TTC549 (cell line): ENCODE measurements around the gene GRIA1.

ENCODE experiments used
- FAIRE-seq: peaks from 2 replicates; lab custom pipeline; 2012; peaks lifted over from hg19 to GRCh38; lab: Jason Lieb, UNC

The GRIA1 gene

DNA sequence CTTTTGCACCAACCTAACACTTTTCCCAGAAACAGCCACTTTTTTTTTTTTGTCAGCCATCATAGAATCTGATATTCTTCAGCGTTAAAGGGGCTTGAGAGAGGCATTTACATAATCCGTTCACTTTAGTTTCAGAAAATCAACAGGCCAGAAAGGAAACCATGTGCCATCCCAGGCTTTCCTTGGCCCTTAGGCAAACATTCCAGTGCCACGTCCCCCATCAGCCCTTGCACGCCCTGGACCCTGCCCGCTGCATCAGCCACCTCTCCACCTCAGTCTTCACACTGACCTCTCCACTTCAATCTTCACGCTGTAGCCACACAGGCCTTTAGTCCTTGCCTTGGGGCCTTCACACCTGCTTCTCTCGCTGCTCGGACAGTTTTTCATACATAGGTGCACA lies 123.2 kb downstream of the GRIA1 start:
- no peak for FAIRE-seq

DNA sequence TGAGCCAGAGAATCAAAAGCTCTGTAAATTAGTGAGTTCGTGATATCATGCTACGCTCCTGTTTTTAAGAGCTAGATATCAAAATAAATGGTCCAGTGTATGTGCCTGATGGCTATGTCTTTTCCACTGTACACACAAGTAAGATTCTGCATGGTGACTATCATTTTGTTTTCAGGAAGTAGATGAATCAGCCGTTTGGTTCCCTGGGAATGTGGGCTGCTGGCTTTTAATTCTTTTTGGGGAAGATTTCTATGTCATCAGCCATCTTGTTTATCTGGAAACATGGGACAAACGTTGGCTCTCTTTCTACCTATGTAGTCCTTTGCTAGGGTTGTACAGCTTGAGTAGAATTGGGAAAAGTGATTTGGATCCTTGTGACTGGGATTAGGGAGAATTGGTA lies 126.7 kb downstream of the GRIA1 start:
- no peak for FAIRE-seq

DNA sequence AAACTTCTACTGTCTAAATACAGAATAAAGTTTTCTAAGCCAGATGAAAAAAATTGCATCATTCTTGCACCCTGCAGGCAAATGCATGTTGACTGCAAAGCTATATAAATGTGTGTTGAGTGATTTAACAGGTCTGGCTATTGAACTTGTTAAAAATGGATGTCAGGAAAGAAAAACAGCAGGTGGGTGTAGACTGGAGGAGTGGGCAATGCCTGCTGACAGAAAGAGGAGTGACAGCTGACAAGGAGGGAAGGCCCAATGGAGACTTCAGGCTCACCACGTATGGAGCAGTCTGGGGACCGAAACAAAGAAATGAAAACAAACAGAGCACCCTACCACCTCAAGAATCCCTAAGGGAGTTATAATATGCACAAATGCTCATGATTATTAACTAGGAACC lies 127.8 kb downstream of the GRIA1 start:
- FAIRE-seq, result no peak

DNA sequence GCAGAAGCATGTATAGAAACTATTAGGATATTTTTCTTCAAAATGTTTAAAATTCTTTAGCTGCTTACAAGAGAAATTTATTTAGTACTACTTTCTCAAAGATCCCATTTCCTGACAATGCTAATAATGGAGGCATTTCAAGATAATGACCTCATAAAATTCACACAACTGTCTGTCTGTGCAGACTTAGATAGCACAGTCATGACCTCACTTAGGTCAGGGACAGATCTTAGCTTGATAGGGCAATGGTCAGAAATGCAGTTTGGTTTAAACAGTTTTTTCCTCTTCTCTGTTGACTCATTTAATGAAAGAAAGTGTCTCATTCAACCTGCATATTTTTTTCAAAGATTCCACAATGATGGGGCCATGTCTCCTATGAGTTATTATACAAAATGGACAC lies 128.4 kb downstream of the GRIA1 start:
- no peak for FAIRE-seq

DNA sequence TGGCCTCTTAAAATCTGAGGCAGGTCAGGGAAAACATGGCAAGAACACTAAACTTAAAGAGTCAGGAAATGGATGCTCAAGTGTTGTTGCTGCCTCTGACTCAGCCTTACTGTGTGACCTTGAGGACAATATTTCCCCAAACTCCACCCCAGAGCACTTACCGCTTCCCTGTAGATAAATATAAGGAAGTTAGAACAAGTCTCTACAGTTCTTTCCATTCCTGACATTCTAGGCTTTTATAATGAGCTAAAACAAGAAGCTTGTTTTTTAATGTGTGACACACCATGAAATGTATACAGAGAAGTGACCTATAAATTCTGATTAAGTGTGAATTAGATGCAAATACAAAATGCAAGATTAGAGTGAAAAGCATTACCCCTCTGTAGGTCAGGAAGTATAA lies 129.3 kb downstream of the GRIA1 start:
- no peak for FAIRE-seq

DNA sequence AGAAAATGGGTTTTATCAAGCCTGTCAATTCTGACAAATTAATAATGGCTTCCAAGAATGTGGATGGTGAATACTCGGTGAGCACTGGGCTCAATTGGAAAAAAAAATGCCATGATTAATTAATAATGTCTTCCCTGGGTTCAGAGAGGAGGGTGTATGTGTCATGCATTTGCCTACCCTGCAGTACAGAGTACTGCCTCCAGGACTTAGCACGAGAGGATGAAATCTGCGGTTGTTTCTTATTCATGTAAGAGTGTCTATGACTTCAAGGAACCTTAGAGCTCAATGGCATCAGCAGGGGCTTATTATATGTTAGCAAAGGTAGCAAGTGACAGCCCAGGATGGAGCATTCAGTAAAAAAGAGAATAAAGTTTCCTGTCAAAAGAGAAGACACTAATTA lies 132.7 kb downstream of the GRIA1 start:
- FAIRE-seq, result no peak

DNA sequence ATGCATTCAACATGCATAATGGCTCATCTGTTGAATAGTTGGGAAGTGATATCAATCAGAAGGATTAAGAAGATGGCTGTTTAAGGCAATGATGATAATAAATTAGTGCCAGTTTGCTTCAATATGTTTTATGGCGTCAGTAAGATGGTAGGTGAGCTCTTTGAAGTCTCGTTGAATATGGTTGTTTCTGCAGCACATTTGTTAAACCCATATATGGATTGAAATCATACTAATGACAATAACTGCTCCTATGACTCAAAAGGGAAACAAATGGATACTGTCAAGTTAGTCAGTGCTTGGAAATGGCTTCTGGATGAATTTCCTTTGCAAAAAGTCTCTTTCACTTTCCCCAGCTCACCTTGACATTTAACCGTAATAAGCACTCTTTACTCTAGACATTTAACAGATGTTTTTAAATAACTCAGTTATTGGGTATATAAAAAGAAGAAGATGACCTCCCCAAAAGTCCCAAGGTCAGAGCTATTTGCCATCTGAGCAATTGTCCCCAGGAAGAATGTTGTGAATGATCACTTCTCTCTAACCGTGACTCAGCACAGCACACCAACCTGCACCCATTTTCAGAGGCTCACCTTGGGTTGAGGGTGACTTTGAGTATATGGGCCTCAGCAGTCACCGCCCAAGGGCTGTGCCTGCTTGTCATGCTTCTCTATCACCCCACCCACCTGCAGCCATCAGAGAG lies 133.4 kb downstream of the GRIA1 start:
- FAIRE-seq, result no peak

DNA sequence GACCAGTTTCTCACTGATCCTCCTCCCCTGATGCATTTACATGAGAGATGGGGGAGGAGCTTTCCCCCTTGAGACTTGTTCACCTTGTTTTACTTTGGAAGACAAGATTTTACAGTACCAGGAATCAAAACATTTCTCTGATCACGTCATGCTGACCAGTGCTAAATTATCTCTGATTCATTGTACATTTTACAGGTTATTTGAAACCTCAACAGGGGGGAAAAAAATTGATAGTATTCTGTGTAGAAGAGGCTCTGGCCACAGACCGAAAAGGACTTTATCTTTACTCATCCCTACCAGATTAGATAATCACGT lies 133.9 kb downstream of the GRIA1 start:
- no peak for FAIRE-seq

DNA sequence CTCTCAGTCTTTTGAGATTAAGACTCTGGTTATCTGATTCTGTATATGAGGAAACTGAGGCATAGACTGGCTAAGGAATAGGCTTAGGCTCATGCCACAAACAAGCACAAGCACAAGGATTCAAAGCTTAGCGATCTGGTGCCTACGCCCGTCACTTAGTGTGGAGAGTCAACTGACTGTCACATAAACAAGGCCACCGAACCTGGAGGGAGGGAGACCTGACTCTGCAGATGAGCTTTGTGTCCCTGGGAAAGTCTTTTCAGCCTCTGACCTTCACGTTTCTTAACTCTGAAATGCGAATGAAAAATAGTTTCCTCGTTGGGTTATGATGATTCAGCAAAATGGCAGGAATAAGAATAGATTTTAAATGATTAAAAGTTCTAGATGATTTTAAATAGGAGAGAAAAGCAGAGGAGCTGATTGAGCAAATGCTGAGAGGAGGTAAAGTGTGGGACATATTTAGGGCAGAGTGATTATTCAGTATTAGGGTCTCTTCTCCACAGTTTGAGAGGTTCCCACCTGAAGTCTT lies 135.4 kb downstream of the GRIA1 start:
- no peak for FAIRE-seq

DNA sequence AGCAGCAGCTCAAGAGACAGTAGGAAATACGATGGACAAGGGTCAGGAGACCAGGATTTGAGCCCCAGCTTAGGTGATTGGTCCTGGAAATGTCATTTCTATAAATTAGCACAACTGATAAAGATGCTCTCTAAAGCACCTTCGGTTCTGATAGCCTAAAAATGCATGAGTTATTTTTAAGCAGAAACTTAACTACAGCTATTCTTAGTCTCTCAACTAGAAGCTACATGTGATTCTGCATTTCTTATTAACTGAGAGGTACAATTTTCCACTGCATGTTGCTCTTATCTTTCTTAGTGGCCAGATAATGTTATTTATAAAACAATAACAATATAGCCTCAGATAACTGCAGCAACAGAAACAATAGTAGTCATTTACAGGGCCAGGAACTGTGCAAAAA lies 136.4 kb downstream of the GRIA1 start:
- no peak for FAIRE-seq

DNA sequence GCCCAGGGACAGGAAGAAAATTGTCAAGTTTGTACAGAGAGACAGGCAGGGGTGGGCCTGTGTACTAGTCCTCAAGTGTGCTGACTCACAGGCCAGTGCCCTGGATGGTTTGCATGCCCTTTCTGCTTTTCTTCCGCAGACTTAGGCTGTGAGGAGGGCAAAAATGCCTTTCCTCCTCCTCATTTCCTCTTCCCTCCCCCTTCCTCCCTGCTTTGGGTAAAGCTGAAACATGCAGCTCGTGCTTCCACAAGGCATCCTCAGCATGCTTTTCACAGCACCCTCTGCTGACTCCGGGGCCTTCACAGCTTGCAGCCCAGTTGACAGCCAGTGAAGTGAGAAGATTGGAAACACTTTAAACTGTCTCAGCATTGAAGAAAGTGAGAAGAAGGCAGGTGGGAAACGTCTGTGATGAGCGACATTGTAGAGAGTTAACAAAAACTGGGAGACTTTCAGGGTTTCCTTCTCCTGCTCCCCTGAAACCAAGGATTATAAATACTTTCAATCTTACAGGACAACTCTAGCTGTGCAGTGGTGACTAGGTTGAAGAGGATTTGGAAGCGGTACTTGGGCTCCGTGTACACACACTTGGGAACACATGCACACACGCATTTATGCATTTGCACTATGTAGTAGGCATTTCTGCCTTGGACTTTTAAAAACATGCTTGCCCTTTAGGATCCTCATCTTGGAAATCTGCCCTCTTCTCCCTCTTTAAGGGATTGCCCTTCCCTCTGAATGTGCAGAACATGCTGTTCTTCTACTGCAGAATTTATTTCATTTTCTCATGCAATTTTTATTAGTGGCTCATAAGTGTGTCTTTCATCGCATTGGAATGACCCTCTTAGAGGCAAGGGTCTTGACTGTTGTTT lies 138.8 kb downstream of the GRIA1 start:
- FAIRE-seq, result no peak

DNA sequence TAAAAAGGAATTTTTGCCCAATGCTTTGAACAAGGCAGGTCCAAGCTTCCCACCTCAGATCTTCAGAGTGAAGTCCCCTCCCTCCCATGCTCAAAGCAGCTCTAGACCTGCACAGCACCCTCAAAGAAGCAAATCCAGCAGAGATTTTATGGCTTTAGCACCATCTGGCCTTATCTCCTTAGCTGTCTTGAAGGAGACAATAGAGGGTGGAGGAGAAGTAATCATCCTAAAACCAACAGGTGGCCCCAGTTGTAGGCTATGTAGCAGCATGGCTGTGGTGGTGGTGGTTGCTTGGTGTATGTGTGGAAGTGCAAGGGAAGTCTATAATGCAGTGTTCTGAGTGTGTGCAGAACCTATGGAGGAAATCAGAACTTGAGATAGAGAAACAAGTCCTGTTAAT lies 140.1 kb downstream of the GRIA1 start:
- FAIRE-seq, result no peak

DNA sequence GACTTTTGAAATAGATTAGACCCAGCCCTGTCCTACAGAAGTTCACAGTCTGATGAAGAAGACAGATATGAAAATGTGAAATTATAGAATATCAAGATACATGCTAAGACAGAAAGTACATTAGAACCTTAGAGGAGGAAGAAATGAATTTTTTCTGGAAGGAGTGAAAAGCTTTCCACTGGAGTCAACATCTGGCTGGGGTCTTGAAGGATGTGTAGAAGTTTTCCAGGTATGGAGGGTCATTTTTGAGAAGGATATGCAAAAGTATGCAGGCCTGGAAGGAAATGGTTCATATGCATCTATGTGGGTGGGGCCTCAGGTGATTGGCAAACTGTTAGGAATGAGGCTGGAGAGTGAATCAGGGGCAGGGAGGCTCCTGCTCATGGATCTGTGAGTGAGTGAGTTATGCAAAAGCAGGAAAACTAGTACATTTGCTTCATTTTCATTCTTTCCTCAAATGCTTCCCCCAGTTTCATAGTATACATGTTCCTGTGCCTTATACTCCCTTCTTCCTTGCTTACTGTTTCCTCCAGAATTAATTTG lies 142.3 kb downstream of the GRIA1 start:
- FAIRE-seq, result no peak

DNA sequence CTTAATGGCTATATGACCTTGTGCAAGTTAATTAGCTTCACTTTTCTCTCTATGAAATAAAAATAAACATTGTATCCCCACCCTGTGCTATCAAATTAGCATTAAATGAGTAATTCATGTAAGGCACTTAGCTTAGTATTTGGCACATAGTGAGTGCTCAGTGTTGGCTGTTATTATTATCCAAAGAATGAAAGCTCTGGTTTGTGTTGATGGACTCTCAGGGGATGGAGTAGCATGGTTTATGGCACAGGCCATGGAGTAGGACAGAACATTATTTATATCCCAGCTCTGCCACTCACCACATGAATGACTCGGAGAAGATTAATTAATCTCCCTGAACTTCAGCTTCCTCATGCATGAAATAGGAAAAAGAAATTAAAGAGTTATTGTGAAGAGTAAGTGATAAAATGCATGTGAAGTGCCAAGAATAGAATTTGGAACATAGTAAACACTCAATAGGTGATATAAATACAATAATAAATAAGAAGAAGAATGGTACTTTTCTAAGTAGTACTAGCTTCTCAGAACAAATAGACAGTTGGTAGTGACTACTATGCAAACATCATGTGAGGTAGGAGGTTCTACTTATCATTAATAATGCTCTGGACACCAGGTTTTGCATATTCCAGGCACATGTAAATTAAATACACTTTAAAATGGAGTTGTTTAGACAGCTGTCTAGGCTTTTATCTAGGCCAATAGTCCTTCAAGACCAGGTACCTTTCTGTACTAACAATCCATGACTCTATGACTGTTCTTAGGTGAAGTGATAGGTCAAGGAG lies 146.4 kb downstream of the GRIA1 start:
- FAIRE-seq, result no peak

DNA sequence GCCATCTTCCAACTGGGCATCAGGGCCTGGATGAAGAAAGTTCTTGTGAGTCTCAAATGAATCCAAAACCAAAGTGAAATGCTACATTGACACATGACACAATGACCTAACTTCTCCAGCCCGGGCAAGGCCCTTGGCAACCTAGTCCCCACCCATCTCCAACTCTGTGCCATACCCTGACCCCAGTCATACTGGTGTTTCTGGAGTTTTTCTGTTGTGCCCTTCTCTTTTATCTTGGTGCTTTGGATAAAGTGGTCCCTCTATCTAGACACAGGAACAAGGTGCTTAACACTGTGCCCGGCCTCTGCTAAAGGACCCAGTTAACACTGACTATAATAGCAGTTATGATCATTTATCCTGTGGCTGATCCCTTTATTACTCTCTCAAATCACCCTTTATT lies 149.8 kb downstream of the GRIA1 start:
- FAIRE-seq, result no peak

DNA sequence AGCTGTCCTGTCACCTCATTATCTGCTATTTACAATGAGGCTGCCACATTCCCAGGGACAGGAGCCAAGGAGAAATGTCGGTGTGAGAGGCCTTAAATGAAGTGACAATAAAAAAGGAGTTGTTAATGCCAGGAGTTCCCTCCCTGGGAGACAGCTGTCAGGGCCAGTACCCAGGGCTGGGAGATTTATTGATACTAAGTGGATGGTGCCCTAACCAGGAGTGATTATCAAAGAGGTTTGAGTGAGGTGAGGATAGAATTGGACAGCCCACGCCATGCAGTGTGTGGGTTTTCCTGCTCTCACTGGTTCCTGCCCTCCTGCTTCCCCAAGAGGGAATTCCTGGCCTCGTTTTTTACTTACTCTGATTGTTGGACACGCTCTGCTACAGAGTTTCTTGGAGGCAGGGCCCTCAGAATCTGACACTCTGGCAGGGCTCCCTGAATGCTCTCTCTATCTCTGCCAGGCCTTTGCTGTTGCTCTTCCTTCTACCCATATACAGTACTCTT lies 150.8 kb downstream of the GRIA1 start:
- FAIRE-seq, result no peak

DNA sequence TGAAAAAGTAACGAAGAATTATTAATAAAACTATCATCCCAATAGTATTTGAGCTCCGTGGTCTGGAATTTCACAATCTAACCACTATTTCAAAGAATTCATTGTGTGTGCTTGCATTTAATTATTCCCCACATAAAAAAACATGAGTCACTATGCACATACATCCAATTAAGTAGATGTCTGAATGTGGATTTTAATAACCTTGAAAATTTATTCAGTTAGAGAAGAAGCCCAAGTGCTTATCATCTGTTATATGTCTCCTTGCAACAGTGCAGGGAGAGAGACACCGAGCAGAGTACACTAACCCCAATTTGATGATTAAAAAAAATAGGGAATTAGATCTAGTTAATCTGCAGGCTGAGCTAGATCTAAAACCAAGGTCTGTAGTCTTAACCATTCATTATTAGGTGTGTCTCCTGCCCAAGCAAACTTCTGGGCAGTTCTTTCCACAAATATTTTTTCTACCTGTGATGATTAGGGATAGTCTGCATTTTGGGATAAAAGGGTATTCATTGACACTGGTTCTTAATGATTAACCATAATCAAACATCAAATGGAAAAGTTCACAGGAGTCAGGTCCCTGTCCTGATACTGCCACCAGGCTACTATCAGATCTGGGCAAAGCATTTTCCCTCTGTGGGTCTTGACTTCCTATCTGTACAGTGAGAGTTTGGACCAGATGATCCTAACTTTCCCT lies 164.2 kb downstream of the GRIA1 start:
- no peak for FAIRE-seq

DNA sequence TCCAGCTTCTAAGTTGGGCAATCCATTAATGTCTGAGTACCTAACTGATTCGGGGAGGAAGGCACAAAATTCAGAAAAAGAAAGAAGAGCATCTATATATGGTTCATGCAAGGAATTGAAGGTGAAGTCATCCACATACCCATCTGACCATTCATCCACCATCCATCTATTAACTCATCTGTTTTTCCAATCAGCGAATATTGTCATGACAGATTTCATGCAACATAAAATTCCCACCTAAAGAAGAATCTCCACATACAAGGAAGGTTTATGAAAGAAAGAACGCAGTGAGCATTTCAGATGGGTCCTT lies 164.7 kb downstream of the GRIA1 start:
- FAIRE-seq, result no peak

DNA sequence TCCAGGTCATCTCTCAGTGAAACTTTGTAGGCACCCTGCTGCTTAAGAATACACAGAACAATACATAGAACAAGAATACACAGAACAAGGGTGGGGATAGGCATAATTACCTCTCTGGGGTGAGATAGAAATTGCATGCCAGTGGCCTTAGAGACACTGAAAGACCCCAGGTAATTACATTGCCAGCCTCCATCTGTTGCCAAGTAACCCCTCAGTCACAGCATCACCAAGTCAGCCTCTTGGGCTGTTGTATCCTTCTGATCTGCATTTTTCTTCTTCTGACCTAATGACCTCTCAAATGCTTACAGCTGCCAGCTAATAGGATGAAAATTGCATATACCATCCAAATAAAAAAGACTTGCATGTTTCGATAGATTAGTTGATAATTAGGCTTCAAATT lies 167.7 kb downstream of the GRIA1 start:
- no peak for FAIRE-seq

DNA sequence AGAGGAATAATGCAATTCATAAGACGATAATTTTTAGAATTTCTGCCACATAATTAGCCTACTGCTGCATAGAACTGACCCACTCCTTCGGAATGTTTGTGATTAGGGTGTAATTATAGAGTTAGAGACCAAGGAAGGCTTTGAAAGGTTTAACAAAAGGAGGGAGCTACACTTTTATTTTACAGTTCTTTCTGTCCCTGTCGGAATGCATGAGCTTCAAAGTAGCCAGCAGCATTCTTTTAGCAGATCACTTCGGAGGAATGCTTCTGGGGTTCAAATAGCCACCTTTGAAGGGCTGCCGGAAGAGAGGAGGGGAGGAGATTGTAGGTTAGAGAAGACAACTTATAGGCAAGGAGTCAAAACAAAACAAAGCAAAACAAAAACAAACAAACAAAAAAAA lies 168.1 kb downstream of the GRIA1 start:
- no peak for FAIRE-seq

DNA sequence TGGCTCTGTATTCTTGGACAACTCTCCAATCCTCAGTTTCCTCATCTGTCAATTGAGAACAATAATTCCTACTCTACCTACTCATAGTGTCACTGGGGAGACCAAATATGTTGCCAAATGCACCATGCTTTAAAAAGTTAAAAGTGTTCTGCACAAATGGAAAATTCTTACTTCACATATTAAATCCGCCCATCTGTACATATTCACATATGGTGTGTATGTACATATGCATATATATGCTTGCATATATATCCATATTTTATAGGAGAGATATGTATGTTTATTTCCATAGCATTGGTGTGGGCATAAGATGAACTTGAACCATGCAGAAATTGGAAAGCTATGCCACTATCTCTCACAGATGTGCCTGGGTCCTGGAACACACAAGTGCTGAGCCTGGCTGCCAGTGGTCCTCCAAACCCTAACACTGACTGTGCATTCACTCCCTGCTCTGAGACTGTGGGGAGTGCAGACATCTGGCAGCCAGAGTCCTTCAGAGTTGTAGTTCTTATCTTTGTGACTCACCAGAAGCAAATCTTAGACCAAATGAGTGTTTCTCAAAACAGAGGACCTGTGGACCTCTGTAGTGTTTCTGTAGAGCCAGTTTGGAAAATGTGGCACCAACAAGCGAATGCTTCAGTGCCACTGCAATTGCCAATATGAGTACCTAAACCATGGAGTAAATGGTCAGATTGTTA lies 168.7 kb downstream of the GRIA1 start:
- no peak for FAIRE-seq

DNA sequence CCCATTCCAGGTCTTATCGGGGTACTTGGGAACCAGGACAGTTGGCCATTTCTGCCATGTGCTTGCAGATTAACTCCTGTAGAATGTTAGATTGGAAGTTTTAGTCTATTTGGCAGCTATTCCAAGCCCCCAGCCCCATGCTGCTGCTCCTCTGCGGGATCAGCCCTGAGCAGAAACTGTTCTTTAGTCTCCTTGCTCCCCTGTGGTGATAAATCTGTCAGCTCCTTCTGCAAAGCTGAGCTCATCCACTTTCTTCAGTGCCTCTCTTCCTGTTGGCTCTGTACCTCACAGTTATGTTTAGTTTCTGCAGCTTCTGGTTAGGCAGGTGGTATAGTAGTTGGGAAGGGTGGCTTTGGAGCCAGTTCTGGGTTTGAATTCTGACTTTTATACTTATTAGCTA lies 170.4 kb downstream of the GRIA1 start:
- FAIRE-seq, result no peak
